Breast epithelium (tissue), 3 donors: ENCODE data around the gene ADH1A.

Experiments used
- POLR2A ChIP-seq: fragments of 450-650 bp; IDR thresholded peaks from one replicate; pipeline ENCODE4 v1.6.1; 2016; ENCODE audit warnings: antibody characterized with exemption, mild to moderate bottlenecking, moderate library complexity
- POLR2AphosphoS5 ChIP-seq, 3 donors: sonication (generic); formaldehyde crosslinking; IDR thresholded peaks; one replicate each; pipeline ENCODE4 v1.6.1; 2017; ENCODE audit warnings: antibody characterized with exemption in 3 of 3
- TF ChIP-seq, protein P1 (sequence below), 3 donors: fragments of 450-650 bp; IDR thresholded peaks; one replicate each; pipeline ENCODE4 v1.5.1; 2016 to 2017; ENCODE audit warnings: antibody characterized with exemption in 3 of 3, mild to moderate bottlenecking in 3 of 3, moderate library complexity in 3 of 3

- TF ChIP-seq, protein P1, sequence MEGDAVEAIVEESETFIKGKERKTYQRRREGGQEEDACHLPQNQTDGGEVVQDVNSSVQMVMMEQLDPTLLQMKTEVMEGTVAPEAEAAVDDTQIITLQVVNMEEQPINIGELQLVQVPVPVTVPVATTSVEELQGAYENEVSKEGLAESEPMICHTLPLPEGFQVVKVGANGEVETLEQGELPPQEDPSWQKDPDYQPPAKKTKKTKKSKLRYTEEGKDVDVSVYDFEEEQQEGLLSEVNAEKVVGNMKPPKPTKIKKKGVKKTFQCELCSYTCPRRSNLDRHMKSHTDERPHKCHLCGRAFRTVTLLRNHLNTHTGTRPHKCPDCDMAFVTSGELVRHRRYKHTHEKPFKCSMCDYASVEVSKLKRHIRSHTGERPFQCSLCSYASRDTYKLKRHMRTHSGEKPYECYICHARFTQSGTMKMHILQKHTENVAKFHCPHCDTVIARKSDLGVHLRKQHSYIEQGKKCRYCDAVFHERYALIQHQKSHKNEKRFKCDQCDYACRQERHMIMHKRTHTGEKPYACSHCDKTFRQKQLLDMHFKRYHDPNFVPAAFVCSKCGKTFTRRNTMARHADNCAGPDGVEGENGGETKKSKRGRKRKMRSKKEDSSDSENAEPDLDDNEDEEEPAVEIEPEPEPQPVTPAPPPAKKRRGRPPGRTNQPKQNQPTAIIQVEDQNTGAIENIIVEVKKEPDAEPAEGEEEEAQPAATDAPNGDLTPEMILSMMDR (IDR thresholded peaks at IDR 0.05) = no peak
- TF ChIP-seq POLR2AphosphoS5 (IDR thresholded peaks at IDR 0.05) (no peak), POLR2A (no peak)
Observed at GRCh38 chr4:99276417-99276816, 14.4 kb downstream of the ADH1A start.
